Activated naive CD4-positive, alpha-beta T cell treated with anti-CD3 and anti-CD28 coated beads, Interleukin-2, amount 50 U/mL, for 72 hours (primary cell): ENCODE results near the gene ENTREP3. TPM values are rescaled to one million over a fixed set of nuclear protein-coding genes. Genes with fewer than 3 reads are reported as not detected.
A peak's percentile ranks its signal among the peaks of the same experiment; 100 is the strongest.
"Not testable (repeated sequence)": the region's sequence is repeated elsewhere in the genome, so short reads cannot be mapped to it uniquely, and the experiment has no call there.

ENCODE experiments used
- ATAC-seq, 2 donors: fragments of 150-1000 bp; cut with Tn5 transposase; 2 replicates each; pipeline ENCODE4 v1.10.0; 2021; ENCODE audit warnings: mild to moderate bottlenecking in 2 of 2, moderate library complexity in 2 of 2
- DNase-seq, 2 donors: peaks; one replicate each; pipeline ENCODE4 v3.0.0; 2021 to 2022; ENCODE audit warnings: low spot score in 2 of 2
- H3K27ac Mint-ChIP-seq, 2 donors: one replicate each; pipeline ENCODE4 v1.8.0; 2022; ENCODE audit warnings: mild to moderate bottlenecking in 2 of 2, mixed read lengths in 2 of 2
- H3K36me3 Mint-ChIP-seq, 2 donors: one replicate each; pipeline ENCODE4 v1.8.0; 2022; ENCODE audit warnings: mixed read lengths in 2 of 2
- H3K9me3 Mint-ChIP-seq, 2 donors: one replicate each; pipeline ENCODE4 v1.8.0; 2022; ENCODE audit warnings: mixed read lengths in 2 of 2
- total RNA-seq, 2 donors: library from RNA; stranded (reverse); gene quantifications; one replicate each; pipeline ENCODE4 v1.2.3, GENCODE V29; 2022

The ENTREP3 gene
- total RNA-seq, 2 donors from 2014 or later = 14.3 to 45.8 TPM

DNA sequence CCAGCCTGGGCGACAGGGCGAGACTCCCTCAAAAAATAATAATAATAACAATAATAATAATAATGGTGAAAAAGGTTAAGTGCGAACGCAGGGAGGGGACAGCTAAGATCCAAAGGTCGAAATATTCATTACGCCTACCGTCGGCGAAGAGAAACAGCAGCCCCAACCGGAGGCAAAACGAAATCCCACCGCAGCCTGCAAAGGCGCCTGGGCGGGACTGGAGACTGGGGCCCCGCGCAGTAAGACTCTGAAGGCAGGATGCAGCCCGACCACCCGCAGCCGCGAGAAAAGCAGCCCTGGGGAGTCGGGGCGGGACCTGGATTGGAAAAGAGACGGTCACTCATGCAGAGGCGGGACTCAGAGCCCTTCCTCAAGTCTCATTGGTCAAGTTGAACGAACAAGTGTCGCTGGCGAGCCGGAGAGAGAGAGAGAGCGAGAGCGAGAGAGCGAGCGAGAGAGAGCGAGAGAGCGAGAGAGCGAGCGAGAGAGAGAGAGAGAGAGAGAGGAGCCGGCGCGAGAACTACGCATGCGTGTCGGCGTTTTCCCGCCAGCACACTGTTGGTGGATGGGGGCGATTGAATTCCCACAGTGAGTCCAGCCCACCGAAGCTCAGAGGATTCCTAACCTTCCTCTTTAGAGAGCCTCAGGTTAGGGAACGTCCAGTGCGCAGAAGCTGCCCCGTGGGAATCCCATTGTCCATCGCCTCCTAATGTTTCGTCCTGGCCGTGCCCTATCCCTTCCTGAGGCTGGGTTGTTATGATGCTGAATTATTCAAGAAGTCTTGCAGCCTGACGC, 10.7 kb downstream of the ENTREP3 start:
- H3K36me3 Mint-ChIP-seq = peaks cover 15 to 16% of the 10 kb centered on the region in 2 donors
- peaks cover 0 to 6% of the 10 kb centered on the region in 2 donors for H3K9me3 Mint-ChIP-seq
- peak overlapping the region; percentile 86 to 95 for H3K27ac Mint-ChIP-seq
- ATAC-seq (peak; percentile 89 to 97), DNase-seq (peak; percentile 95 to 97)

DNA sequence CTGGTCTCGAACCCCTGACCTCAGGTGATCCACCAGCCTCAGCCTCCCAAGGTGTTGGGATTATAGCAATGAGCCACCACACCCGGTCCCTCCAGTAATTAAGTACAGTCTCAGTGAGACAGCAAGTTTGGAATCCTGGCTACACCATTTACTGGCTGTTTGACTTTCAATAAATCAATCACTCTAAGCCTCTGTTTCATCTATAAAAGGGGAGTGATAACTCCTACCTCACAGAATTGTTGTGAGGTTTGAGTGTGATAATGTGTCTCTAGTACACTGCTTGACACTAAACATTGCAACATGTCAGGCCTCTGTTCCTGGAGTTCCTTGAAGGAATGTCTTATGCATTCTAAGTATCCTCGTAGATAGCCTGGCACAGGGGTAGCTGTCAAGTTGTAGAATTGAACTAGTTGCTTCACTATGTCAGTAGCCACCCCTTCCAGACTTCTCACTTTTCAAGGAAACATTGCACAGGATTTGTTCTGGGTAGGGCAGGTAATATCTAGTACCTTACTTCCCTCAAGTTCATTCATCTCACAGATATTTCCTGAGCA, 12.4 kb downstream of the ENTREP3 start:
- no peak for ATAC-seq
- DNase-seq = no peak
- Mint-ChIP-seq H3K27ac (peak overlapping the region in 1 of 2 donors; percentile 86), H3K9me3 (peaks cover 0 to 6% of the 10 kb centered on the region in 2 donors), H3K36me3 (peaks cover 15 to 16% of the 10 kb centered on the region in 2 donors)

DNA sequence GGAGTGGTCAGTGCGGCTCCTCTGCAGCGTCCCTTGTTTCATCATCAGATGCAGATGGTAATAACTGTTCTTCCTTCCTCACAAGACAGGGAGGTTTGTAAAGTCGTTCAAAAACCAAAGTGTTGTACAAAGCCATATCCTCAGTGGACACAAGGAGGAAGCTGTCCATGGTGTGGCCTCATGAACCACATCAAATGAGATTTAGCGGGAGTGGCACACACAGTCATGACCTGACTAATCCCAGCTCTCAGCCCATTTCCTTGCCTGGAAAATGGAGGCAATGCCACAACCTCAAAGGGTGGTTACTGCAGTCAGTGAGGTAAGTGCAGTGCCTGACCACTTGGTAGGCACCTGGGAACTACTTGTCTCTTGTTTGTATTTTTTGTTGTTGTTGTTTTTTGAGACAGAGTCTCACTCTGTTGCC, 13.4 kb downstream of the ENTREP3 start:
- ATAC-seq (peak in 1 of 2 donors; percentile 55), DNase-seq (peak in 1 of 2 donors; percentile 75)
- peaks cover 0 to 6% of the 10 kb centered on the region in 2 donors for H3K9me3 Mint-ChIP-seq
- peaks cover 16 to 23% of the 10 kb centered on the region in 2 donors for H3K36me3 Mint-ChIP-seq
- peak overlapping the region in 1 of 2 donors; percentile 86 for H3K27ac Mint-ChIP-seq

DNA sequence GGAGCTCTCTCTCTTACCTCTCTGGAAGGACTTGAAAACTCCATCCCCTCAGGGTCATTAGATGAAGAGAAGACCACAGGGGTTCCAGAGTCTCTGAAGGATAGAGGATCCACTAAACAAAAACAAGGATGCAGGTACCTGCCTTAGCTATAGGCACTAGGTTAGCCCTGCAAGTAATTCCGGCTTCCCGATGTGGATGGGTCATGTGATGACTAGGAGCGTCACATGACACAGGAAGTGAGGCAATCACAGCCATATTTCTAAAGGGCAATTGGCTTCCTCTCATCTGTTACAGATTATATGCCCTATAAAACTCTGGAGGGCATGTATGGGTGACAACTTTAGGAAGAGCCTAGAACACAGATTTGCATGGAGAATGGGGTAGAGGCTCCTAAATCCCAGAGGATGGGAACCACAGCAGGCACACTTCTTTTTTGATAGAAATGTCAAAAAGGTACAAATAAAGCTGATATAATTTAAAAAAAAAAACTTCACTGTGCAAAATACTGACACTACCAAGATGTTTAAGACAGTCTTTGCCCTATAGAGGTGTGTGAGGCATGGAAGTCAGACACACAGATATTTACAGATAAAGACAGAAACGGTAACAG, 14.1 kb downstream of the ENTREP3 start:
- DNase-seq (peak in 1 of 2 donors; percentile 65), ATAC-seq (peak; percentile 37 to 53)
- peaks cover 0 to 6% of the 10 kb centered on the region in 2 donors for H3K9me3 Mint-ChIP-seq
- peaks cover 13 to 23% of the 10 kb centered on the region in 2 donors for H3K36me3 Mint-ChIP-seq
- H3K27ac Mint-ChIP-seq = peak overlapping the region; percentile 86 to 92

DNA sequence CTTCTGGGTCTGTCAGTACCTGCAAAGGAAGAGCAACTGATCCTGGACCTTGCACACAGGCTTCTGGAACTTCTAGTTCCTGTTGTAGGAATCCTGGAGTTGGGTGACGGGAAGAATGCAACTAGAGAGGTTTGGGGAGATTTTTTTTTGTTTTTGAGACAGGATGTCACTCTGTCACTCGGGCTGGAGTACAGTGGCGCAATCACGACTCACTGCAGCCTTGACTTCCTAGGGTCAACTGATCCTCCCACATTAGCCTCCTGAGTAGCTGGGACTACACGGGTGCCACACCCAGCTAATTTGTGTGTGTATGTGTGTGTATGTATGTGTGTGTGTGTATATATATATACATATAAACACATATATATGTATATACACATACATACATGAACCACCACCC, 18.8 kb downstream of the ENTREP3 start:
- DNase-seq (no peak), ATAC-seq (no peak)
- no peak overlapping the region for H3K27ac Mint-ChIP-seq
- H3K9me3 Mint-ChIP-seq = no peaks in the 10 kb centered on the region
- H3K36me3 Mint-ChIP-seq = peaks cover 0 to 13% of the 10 kb centered on the region in 2 donors

DNA sequence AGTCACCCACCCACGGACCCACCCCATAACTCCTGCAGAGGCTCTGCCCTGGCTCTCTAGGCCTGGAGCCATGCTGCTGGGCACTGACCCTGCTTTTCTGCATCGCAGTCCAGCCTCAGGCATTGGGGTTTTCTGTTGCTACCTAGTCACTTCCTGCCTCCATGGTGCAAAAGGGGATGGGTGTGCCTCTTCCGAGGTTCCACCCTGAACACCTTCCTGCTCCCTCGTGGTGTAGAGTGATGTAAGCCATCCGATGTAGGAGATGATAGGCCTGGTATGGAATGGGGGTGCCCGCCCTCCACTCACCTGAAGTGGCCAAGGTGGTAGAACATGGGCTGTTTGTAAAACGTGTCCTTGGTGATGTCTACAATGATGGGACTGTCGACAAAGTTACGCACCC, 19.9 kb downstream of the ENTREP3 start:
- ATAC-seq, H3K9me3 Mint-ChIP-seq, DNase-seq, H3K36me3 Mint-ChIP-seq: not testable (repeated sequence)
- peak overlapping the region in 1 of 2 donors; percentile 38 for H3K27ac Mint-ChIP-seq

DNA sequence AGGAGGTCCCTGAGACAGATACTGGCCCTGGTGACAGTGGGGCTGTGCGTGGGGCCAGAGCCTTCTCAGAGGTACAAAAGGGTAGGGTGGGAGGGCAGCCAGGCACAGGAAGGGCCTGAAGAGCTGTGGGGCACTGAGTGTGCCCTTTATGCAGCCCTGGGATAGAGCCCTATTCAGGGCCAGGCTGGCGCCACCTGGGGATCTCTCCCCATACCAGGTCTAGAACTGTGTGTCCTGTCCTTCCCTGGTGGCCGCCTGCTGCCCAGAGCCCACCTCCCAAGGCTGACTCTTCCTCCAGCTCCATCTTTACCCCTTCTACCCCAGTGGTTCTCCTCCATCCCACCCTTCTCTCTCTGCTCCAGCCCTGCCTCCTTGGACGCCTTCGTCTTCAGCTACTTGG, 21.8 kb downstream of the ENTREP3 start:
- DNase-seq, H3K36me3 Mint-ChIP-seq, H3K9me3 Mint-ChIP-seq, H3K27ac Mint-ChIP-seq: not testable (repeated sequence)
- peak in 1 of 2 donors; percentile 33 for ATAC-seq

DNA sequence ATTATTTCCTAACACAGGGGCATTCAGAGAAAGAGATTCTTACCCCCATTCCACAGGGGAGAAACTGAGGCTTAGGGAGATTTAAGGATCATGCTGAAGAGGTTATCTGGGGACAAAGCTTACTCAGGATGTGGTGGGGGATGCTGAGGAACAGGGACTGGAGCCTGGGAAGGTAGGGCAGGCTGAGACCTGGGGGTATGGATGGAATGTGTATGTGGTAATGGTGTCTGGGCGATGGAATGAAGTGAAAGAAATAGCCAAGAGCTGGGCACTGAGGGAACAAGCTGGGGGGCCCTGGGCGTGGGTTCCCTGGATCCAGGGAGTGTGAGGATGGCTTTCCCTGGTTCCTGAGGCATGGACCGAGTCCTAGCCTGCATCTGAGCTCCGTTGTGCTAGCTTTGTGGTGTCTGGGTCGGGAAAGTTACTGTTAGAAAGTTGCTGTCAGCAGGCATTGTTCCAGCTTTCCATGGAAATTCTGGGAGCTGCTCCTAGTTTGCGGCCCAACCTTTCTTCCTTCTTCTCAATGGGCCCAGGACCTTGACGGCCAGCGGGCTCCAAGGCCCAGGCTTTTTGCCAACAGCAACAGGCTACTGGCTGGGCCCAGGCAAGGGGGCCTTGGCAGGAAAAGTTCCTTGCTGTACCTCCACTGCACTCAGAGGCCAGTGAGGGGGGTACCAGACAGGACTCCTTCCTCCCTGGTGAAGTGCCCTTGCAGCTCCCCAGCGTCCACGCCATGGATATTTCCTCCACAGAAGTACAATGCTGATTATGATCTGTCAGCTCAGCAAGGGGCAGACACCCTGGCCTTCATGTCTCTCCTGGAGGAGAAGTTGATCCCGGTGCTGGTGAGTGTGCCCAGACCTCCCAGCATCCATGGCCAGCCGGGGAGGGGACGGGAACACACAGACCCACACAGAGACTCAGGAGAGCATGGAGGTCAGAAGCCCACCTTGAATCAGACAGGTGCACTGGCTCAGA, 23.0 kb downstream of the ENTREP3 start:
- DNase-seq, H3K36me3 Mint-ChIP-seq, ATAC-seq, H3K9me3 Mint-ChIP-seq: not testable (repeated sequence)
- peak overlapping the region; percentile 29 to 75 for H3K27ac Mint-ChIP-seq

DNA sequence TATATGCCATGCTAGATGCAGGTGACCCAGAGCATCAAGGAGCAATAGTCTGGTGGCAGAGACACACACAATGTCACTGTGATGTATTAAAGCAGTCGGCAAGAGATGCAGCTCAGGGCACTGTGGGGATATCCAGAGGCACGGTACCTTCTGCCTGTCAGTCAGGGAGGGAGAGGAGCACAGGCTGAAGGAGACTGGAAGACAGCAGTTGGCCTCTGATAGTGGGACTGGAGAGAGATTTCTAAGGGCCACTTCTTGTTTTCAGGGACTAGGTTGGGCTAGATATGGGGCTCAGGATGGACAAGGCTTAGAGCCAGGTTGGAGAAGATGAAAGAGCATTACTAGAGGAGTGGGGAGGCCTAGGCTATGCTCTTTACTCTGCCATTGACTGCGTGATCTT, 24.0 kb downstream of the ENTREP3 start:
- not testable (repeated sequence) for ATAC-seq, H3K36me3 Mint-ChIP-seq

DNA sequence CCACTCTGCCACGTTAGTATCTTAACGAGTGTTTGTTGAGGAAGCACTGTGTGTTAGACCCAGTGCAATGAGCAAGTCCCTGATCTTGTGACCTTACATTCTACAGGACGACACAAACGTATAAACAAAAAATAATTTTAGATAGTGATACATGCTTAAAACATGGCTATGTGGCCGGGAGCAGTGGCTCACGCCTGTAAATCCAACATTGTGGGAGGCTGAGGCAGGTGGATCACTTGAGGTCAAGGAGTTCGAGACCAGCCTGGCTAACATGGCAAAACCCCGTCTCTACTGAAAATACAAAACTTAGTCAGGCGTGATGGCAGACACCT, 27.2 kb downstream of the ENTREP3 start:
- Mint-ChIP-seq H3K27ac (peak overlapping the region; percentile 82 to 96), H3K9me3 (no peaks in the 10 kb centered on the region), H3K36me3 (peaks cover 0 to 18% of the 10 kb centered on the region in 2 donors)
- ATAC-seq (no peak), DNase-seq (no peak)

More for the DNA sequence above, 24.0 kb downstream of the ENTREP3 start:
- H3K27ac Mint-ChIP-seq = peak overlapping the region; percentile 7 to 75
- not testable (repeated sequence) for H3K9me3 Mint-ChIP-seq, DNase-seq

DNA sequence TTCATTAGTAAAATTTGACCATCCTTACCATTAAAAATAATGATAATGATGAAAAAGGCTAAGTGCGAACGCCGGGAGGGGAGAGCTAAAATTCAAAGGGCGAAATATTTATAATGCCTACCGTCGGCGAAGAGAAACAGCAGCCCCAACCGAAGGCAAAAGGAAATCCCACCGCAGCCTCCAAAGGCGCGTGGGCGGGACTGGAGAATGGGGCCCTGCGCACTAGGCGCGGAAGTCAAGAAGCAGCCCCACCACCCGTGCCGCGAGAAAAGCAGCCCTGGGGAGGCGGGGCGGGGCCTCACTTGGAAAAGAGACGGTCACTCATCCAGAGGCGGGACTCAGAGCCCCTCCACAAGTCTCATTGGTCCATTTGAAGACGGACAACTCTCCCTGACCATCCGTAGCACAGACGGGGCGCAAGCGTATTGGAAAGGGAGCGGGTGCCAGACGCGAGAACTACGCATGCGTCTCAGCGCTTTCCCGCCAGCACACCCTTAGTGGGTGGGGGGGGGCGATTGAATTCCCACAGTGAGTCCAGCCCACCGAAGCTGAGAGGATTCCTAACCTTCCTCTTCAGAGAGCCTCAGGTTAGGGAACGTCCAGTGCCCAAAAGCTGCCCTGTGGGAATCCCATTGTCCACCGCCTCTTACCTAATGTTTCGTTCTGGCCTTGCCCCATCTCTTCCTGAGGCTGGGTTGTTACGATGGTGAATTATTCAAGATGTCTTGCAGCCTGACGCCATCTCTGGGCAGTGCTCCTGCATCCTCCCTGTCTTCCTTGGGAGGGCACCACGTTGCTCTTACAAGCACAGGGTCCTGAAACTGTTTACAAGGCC, 27.8 kb downstream of the ENTREP3 start:
- Mint-ChIP-seq H3K36me3 (peaks cover 0 to 18% of the 10 kb centered on the region in 2 donors), H3K9me3 (no peaks in the 10 kb centered on the region), H3K27ac (peak overlapping the region; percentile 87 to 96)
- ATAC-seq (peak; percentile 94 to 95), DNase-seq (peak; percentile 98 to 99)

DNA sequence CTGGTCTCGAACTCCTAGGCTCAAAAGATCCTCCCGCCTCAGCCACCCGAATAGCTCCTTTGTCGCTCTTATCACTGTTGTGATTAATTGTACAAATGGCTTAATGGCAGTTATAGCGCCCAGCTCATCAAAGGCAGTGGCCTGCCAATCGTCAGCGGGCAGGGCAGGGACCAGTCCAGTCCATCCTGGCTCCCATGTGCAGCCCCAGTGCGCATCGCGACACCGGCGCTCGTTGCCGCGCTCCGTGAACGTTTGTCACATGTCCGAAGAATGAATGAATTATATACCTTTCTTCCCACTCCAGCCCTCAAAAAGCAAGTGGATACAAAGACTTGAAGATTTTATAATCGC, 28.4 kb downstream of the ENTREP3 start:
- Mint-ChIP-seq H3K27ac (peak overlapping the region; percentile 87 to 96), H3K36me3 (peaks cover 0 to 18% of the 10 kb centered on the region in 2 donors), H3K9me3 (no peaks in the 10 kb centered on the region)
- peak; percentile 55 to 77 for DNase-seq
- ATAC-seq = peak; percentile 56 to 63

DNA sequence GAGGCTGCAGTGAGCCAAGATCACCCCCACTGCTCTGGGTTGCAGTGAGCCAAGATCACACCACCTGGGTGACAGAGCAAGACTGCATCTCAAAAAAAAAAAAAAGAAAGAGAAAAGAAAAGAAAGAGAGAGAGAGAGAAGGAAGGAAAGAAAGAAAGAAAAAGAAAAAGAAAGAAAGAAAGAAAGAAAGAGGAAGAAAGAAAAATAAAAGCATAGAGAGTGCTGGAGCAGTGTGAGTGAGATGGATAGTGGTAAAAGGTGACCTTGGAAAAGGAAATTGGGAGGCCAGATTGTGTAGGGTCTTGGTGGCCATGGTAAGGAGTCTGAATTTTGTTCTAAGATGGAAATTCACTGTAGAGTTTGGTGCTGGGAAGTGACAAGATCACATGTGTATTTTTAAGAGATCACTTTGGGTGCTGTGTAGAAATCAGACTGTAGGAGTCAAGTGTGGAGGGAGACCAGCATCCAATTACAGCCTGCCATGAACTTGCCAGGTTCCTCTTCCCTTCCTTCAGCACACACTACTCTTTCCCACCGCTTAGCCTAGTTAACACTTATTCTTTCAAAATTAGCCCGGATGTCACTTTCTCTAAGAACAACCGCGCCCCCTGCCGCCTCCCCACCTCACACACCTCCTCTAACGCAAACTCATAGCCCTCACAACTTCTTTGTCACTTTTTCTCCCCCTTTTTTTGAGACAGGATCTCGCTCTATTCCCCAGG, 28.9 kb downstream of the ENTREP3 start:
- peak; percentile 50 to 55 for ATAC-seq
- H3K27ac Mint-ChIP-seq = peak overlapping the region; percentile 87 to 96

DNA sequence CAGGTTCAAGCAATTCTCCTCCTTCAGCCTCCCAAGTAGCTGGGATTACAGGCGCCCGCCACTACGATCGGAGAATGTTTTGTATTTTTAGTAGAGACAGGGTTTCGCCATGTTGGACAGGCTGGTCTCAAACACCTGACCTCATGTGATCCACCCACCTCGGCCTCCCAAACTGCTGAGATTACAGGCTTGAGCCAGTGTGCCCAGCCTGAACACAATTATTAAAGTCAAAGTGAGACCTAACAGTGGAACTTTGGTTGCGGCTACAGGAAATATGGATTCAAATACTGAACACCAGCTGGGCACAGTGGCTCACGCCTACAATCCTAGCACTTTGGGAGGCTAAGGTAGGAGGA, 29.9 kb downstream of the ENTREP3 start:
- peaks cover 0 to 18% of the 10 kb centered on the region in 2 donors for H3K36me3 Mint-ChIP-seq
- not testable (repeated sequence) for DNase-seq, ATAC-seq, H3K9me3 Mint-ChIP-seq
- H3K27ac Mint-ChIP-seq = peak overlapping the region; percentile 65 to 96

More for the DNA sequence above, 28.9 kb downstream of the ENTREP3 start:
- peaks cover 0 to 18% of the 10 kb centered on the region in 2 donors for H3K36me3 Mint-ChIP-seq
- H3K9me3 Mint-ChIP-seq = no peaks in the 10 kb centered on the region
- DNase-seq = peak in 1 of 2 donors; percentile 73

DNA sequence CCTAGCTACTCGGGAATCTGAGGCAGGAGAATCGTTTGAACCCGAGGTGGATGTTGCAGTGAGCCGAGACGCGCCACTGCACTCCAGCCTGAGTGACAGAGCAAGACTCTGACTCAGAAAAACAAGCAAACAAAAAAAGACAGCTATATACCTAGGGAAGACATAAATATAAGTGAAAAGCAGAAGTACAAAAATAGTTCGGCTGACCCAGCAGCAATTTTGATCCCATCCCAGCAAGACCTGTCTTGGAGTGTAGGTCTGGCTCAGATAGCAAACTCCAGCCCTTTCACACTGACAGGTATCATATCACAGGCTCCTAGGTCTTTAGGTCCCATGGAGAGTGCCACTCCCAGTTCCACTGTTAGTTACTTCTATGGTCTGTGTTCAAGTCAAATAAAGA, 32.2 kb downstream of the ENTREP3 start:
- H3K27ac Mint-ChIP-seq = no peak overlapping the region
- peaks cover 0 to 18% of the 10 kb centered on the region in 2 donors for H3K36me3 Mint-ChIP-seq
- DNase-seq = no peak
- ATAC-seq = no peak
- H3K9me3 Mint-ChIP-seq = no peaks in the 10 kb centered on the region
